ENCODE data around the gene SLC5A11. TPM values are rescaled to one million over a fixed set of nuclear protein-coding genes. Genes with fewer than 3 reads are reported as not detected.

The SLC5A11 gene
- total RNA-seq, 3 donors from 2014 or later = 0.63 to 2.4 (median 1.3) TPM

DNA sequence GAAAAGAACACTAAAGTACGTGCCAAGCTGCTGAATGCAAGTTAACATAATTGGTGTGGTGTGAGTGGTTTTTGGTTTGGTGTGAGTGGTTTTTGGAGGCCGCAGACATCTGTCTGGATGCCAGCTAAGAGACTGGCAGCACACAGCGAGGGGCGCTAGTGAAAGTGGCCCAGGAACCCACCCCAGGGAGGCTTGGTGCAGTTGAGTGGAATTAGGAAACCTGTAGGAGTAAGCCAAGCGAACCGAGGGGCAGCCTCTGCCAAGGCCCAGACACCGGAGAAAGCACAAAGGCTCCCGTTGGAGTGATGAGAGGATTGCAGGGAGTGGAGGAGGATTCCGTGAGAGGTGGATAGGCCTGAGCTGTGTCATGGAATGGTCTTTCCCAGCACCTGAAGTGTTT, 24.6 kb upstream of the SLC5A11 start:
- TF ChIP-seq, protein P1, sequence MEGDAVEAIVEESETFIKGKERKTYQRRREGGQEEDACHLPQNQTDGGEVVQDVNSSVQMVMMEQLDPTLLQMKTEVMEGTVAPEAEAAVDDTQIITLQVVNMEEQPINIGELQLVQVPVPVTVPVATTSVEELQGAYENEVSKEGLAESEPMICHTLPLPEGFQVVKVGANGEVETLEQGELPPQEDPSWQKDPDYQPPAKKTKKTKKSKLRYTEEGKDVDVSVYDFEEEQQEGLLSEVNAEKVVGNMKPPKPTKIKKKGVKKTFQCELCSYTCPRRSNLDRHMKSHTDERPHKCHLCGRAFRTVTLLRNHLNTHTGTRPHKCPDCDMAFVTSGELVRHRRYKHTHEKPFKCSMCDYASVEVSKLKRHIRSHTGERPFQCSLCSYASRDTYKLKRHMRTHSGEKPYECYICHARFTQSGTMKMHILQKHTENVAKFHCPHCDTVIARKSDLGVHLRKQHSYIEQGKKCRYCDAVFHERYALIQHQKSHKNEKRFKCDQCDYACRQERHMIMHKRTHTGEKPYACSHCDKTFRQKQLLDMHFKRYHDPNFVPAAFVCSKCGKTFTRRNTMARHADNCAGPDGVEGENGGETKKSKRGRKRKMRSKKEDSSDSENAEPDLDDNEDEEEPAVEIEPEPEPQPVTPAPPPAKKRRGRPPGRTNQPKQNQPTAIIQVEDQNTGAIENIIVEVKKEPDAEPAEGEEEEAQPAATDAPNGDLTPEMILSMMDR (IDR thresholded peaks at IDR 0.05) = no peak
- Histone ChIP-seq H3K4me1 (ENCODE audit: low read depth) (no peaks in the 10 kb centered on the region), H3K36me3 (ENCODE audit: low read depth) (peaks cover 22% of the 10 kb centered on the region), H3K4me3 (no peak overlapping the region), H3K9me3 (no peaks in the 10 kb centered on the region)
- no peak for DNase-seq
- ATAC-seq = no peak
- intact Hi-C loops (cut with DNase I, micrococcal nuclease) = no loop called here

- Histone ChIP-seq H3K4me3 (no peak overlapping the region), H3K4me1 (ENCODE audit: low read depth) (no peaks in the 10 kb centered on the region), H3K36me3 (ENCODE audit: low read depth) (peaks cover 22% of the 10 kb centered on the region), H3K9me3 (no peaks in the 10 kb centered on the region)
- ATAC-seq (no peak), DNase-seq (no peak)
- TF ChIP-seq, protein P1 (IDR thresholded peaks at IDR 0.05) = no peak
- intact Hi-C loops (cut with DNase I, micrococcal nuclease) = no loop called here
Observed at GRCh38 chr16:24822542-24822941, 23.2 kb upstream of the SLC5A11 start.

GRCh38 chr16:24822974-24823373, 22.8 kb upstream of the SLC5A11 start:
- TF ChIP-seq, protein P1 (IDR thresholded peaks at IDR 0.05) = no peak
- ATAC-seq = no peak
- Histone ChIP-seq H3K36me3 (ENCODE audit: low read depth) (peaks cover 22% of the 10 kb centered on the region), H3K4me1 (ENCODE audit: low read depth) (no peaks in the 10 kb centered on the region), H3K9me3 (no peaks in the 10 kb centered on the region), H3K4me3 (no peak overlapping the region)
- no peak for DNase-seq
- intact Hi-C loops (cut with DNase I, micrococcal nuclease) = no loop called here

DNA sequence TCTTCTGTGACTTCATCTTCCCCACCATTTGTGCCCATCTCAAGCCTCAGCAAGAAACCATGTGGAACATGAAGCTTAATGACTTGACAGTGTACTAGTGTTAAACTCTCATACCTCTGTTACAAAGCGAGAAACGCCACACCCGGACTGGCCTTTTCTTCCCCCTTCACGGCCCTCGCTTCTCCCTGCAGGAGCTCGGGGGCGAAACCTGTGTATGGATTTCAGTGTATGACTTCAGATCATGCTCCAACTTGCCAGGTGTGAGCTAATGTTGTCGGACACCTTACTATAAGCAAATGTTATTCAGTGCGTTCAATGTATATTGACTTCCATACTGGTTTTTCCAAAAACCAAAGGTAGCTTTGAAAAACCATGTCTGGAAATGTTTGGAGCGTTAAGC, 20.1 kb upstream of the SLC5A11 start:
- TF ChIP-seq, protein P1 (IDR thresholded peaks at IDR 0.05) = no peak
- Histone ChIP-seq H3K36me3 (ENCODE audit: low read depth) (peaks cover 12% of the 10 kb centered on the region), H3K4me1 (ENCODE audit: low read depth) (no peaks in the 10 kb centered on the region), H3K9me3 (no peaks in the 10 kb centered on the region), H3K4me3 (no peak overlapping the region)
- intact Hi-C loops (cut with DNase I, micrococcal nuclease) = no loop called here
- no peak for ATAC-seq
- no peak for DNase-seq

DNA sequence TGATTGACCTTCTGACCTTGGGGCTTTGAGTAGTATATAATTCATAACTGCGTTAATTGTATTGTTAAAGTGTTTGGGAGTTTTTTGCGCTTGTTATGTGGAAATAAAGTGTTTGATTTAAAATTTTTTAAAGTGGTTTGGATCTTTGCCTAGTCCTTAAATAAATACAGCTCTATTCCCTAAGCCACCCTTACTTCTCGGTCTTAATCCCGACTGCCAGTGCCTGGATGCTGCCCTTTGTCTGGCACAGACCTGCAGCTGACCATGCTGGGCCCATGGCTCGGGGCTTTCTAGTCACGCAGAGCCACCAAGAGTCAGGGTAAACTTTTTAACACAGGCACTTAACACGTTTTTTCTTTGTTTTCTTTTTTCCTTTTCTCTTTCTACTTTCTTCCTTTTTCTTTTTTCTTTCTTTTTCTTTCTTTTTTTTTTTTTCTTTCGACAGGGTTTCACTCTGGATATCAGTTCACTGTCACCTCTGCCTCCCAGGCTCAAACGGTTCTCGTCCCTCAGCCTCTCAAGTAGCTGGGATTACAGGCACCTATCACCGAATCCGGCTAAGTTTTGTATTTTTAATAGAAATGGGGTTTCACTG, 19.6 kb upstream of the SLC5A11 start:
- Histone ChIP-seq H3K36me3 (ENCODE audit: low read depth) (peaks cover 12% of the 10 kb centered on the region), H3K9me3 (no peaks in the 10 kb centered on the region), H3K4me3 (no peak overlapping the region), H3K4me1 (ENCODE audit: low read depth) (no peaks in the 10 kb centered on the region)
- no peak for ATAC-seq
- intact Hi-C loops (cut with DNase I, micrococcal nuclease) = no loop called here
- no peak for DNase-seq
- TF ChIP-seq, protein P1 (IDR thresholded peaks at IDR 0.05) = no peak

Data from mucosa of descending colon (tissue), 3 donors.